MM.1S (cell line): ENCODE results near the gene LCN12.

Source experiments
- CTCF ChIP-seq: fragments of 300-600 bp; sonication (generic); IDR thresholded peaks from 2 replicates; pipeline ENCODE4 v1.5.1; 2016; ENCODE audit warnings: antibody characterized with exemption, low read length, mixed read lengths
- EZH2 ChIP-seq: fragments of 300-600 bp; sonication (generic); optimal IDR thresholded peaks from 2 replicates; pipeline ENCODE3; 2017; ENCODE audit warnings: low read depth, mild to moderate bottlenecking, antibody characterized with exemption, low read length, mixed read lengths
- EZH2phosphoT487 ChIP-seq: fragments of 300-600 bp; sonication (generic); IDR thresholded peaks from 2 replicates; pipeline ENCODE4 v1.6.1; 2018; ENCODE audit warnings: antibody characterized with exemption, low read length

DNA sequence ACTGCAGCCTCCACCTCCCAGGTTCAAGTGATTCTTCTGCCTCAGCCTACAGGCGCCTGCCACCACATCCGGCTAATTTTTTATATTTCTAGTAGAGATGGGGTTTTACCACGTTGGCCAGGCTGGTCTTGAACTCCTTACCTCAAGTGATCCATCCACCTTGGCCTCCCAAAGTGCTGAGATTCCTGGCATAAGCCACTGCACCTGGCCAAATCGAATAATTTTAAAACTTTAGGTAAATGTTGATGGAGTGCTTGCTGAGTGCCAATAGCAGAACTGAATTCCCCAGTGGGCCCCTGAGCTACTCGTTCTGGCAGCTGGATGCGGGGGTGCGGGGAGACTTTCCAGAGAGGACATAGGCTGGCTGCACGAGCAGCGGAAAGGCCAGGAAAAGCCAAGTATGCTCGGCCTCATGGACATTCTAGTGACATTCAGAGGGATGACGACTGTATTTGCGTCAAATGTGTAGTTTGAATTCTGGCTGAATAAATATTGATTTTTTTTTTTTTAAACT is 49.0 kb upstream of the LCN12 start:
- TF ChIP-seq CTCF, result no peak
- no peak for TF ChIP-seq EZH2
- TF ChIP-seq EZH2phosphoT487, result no peak
